OCI-LY1 (cell line): Measurements from ENCODE around the gene NEDD4L.

Source experiments
- H2AFZ ChIP-seq: fragments of 200-600 bp; sonication (generic), shearing (Covaris generic); 2 replicates; pipeline ENCODE4 v1.6.0; 2014; ENCODE audit warnings: antibody characterized with exemption, mild to moderate bottlenecking, low read length
- H3F3A ChIP-seq: fragments of 200-600 bp; sonication (generic), shearing (Covaris generic); 2 replicates; pipeline ENCODE4 v1.6.0; 2014; ENCODE audit warnings: mild to moderate bottlenecking, antibody characterized with exemption, low read length, moderate library complexity; ENCODE audit not compliant: insufficient read depth
- H3K27ac ChIP-seq: fragments of 200-600 bp; sonication (generic); 2 replicates; pipeline ENCODE4 v1.5.1; 2014; ENCODE audit warnings: low read length, mixed run types, mild to moderate bottlenecking, low read depth; ENCODE audit not compliant: poor library complexity, severe bottlenecking
- H3K27me3 ChIP-seq: fragments of 200-600 bp; sonication (generic); 2 replicates; pipeline ENCODE4 v1.6.0; 2014; ENCODE audit warnings: antibody characterized with exemption, mild to moderate bottlenecking, low read length, moderate library complexity; ENCODE audit not compliant: insufficient read depth
- H3K36me3 ChIP-seq: fragments of 200-600 bp; sonication (generic); 2 replicates; pipeline ENCODE4 v1.6.1; 2014; ENCODE audit warnings: mild to moderate bottlenecking, antibody characterized with exemption, low read length, moderate library complexity, mixed read lengths; ENCODE audit not compliant: insufficient read depth
- H3K4me1 ChIP-seq: fragments of 200-600 bp; sonication (generic); 2 replicates; pipeline ENCODE4 v1.5.1; 2014; ENCODE audit warnings: mild to moderate bottlenecking, low read length, moderate library complexity; ENCODE audit not compliant: insufficient read depth, severe bottlenecking
- H3K4me2 ChIP-seq: fragments of 200-600 bp; sonication (generic), shearing (Covaris generic); 2 replicates; pipeline ENCODE4 v1.6.1; 2014; ENCODE audit warnings: low read length
- H3K4me3 ChIP-seq: fragments of 200-600 bp; sonication (generic); 2 replicates; pipeline ENCODE4 v1.5.1; 2014; ENCODE audit warnings: low read length, low read depth, mild to moderate bottlenecking, mixed read lengths; ENCODE audit not compliant: poor library complexity, severe bottlenecking
- H3K79me2 ChIP-seq: fragments of 200-600 bp; shearing (Covaris generic); 2 replicates; pipeline ENCODE4 v1.6.1; 2016; ENCODE audit warnings: mixed run types, low read length, mixed read lengths; ENCODE audit not compliant: insufficient read depth
- H3K9ac ChIP-seq: fragments of 200-600 bp; sonication (generic), shearing (Covaris generic); 2 replicates; pipeline ENCODE4 v1.6.1; 2014; ENCODE audit warnings: mild to moderate bottlenecking, low read length, mixed read lengths
- H3K9me2 ChIP-seq: fragments of 200-600 bp; sonication (generic), shearing (Covaris generic); 2 replicates; pipeline ENCODE4 v1.6.1; 2014; ENCODE audit warnings: low read depth, mild to moderate bottlenecking, low read length, mixed read lengths
- H3K9me3 ChIP-seq: fragments of 200-600 bp; shearing (Covaris generic); 2 replicates; pipeline ENCODE4 v1.6.1; 2014; ENCODE audit warnings: low read length, mixed read lengths
- H4K20me1 ChIP-seq: fragments of 200-600 bp; sonication (generic), shearing (Covaris generic); 2 replicates; pipeline ENCODE4 v1.6.0; 2016; ENCODE audit warnings: mild to moderate bottlenecking, low read length; ENCODE audit not compliant: insufficient read depth
- CTCF ChIP-seq: fragments of 200-600 bp; sonication (generic), shearing (Covaris generic); IDR thresholded peaks from 2 replicates; pipeline ENCODE4 v1.5.1; 2017; ENCODE audit warnings: mild to moderate bottlenecking, antibody characterized with exemption, low read length, moderate library complexity, mixed read lengths
- EZH2 ChIP-seq: fragments of 200-600 bp; sonication (generic), shearing (Covaris generic); IDR thresholded peaks from 2 replicates; pipeline ENCODE4 v1.8.0; 2017; ENCODE audit warnings: borderline replicate concordance, mixed run types, mild to moderate bottlenecking, antibody characterized with exemption, low read length, moderate library complexity, mixed read lengths

NEDD4L gene

DNA sequence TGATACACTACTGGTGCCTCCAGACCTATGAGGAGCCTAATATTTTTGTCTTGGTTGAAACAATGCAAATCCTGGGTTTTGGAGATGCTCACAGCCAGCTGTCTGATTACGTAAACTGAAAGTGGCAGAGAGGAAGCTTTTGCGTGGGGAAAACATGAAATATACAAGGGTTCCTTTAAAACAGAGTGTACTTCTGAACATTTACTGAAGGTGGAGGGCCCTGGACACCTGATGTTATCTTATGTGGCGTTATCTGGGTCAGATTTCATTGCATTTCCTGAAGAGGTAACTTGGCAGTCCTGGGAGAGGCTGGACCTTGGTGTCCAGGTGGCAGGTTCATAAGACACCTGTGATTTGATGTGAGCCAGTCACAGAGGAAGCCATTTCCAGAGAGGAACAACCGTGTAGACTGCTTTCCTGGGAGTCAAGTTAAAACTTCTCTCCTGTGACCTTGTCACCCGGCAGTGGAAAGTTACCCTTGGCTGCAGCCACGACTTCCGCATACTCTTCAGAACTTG is 105.0 kb downstream of the NEDD4L start:
- Histone ChIP-seq H3K4me3 (no peak overlapping the region), H3K9me3 (no peaks in the 10 kb centered on the region), H3K79me2 (no peaks in the 10 kb centered on the region), H3K9ac (no peak overlapping the region), H3K36me3 (no peaks in the 10 kb centered on the region), H3F3A (no peaks in the 10 kb centered on the region), H3K27ac (no peak overlapping the region), H4K20me1 (no peaks in the 10 kb centered on the region), H3K27me3 (no peaks in the 10 kb centered on the region; the same call in 1 of the 2 replicates), H3K4me1 (no peaks in the 10 kb centered on the region), H2AFZ (no peak overlapping the region), H3K4me2 (no peak overlapping the region), H3K9me2 (no peaks in the 10 kb centered on the region)
- TF ChIP-seq EZH2 = no peak
- TF ChIP-seq CTCF = no peak

DNA sequence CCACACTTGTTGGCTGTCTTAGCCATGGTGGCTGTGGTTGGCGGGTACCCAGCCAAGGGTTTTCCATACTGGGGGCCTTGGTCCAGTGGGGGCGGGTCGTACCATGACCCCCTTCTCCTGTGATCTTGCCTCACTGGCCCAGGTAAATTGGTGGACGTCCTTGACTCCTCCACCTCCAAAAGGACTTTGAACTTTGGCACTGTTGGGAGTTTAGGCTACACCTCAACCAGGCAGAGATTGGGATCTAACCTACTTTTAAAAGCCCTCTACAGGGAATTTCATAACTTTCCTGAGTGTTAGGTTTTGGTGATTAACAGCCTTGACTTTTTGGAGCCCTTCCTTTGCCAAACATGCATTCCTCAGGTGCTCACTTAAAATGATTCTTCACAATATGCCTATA is 106.7 kb downstream of the NEDD4L start:
- Histone ChIP-seq H2AFZ (no peak overlapping the region), H3K4me1 (no peaks in the 10 kb centered on the region), H3K9me3 (no peaks in the 10 kb centered on the region), H3K4me2 (no peak overlapping the region), H3K36me3 (no peaks in the 10 kb centered on the region), H3K79me2 (no peaks in the 10 kb centered on the region), H3K9me2 (no peaks in the 10 kb centered on the region), H3K4me3 (no peak overlapping the region), H4K20me1 (no peaks in the 10 kb centered on the region), H3F3A (no peaks in the 10 kb centered on the region), H3K27ac (no peak overlapping the region), H3K9ac (no peak overlapping the region), H3K27me3 (peaks cover 3% of the 10 kb centered on the region; the same call in 1 of the 2 replicates)
- TF ChIP-seq CTCF = no peak
- no peak for TF ChIP-seq EZH2

- H3K4me1 ChIP-seq = no peaks in the 10 kb centered on the region
- H3K4me3 ChIP-seq = no peak overlapping the region
- no peaks in the 10 kb centered on the region for H3K36me3 ChIP-seq
- H3K9me3 ChIP-seq = no peaks in the 10 kb centered on the region
- H3K27ac ChIP-seq = no peak overlapping the region
- H3K79me2 ChIP-seq = no peaks in the 10 kb centered on the region
- H3F3A ChIP-seq = no peaks in the 10 kb centered on the region
- H4K20me1 ChIP-seq = no peaks in the 10 kb centered on the region
- no peak for TF ChIP-seq CTCF
- no peak for TF ChIP-seq EZH2
- peaks cover 4% of the 10 kb centered on the region; the same call in 1 of the 2 replicates for H3K27me3 ChIP-seq
- H3K9ac ChIP-seq = no peak overlapping the region
- no peak overlapping the region for H2AFZ ChIP-seq
- no peaks in the 10 kb centered on the region for H3K9me2 ChIP-seq
- no peak overlapping the region for H3K4me2 ChIP-seq
Measured at GRCh38 chr18:58152216-58152615, 108.2 kb downstream of the NEDD4L start.
